Activated gamma-delta T cell treated with anti-CD3 and anti-CD28 coated beads, Interleukin-2, amount 50 U/mL, for 16 hours (primary cell): ENCODE data around the gene KRT1.

Experiments used
- DNase-seq: peaks from one replicate; pipeline ENCODE4 v3.0.0-alpha.2; 2020; ENCODE audit warnings: low read depth

Gene KRT1

DNA sequence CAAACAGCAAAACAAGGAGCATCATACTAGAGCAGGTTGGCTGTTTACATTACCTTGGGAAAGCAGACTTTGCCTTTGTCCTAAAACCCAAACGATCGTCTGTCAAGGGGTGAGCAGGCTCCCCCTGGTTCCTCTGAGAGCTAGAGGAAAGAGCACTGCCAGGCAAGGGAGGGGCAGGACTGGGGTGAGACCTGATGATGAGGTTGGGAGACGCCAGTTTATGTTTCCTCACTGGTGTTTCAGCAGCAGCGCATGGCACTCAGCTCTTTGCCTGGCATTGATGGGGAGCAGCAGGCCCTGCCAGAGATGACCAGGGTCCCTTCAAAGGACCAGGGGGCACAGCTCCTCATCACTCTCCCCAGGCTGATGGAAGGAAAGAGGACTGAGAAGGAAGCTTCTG is 20.3 kb downstream of the KRT1 start:
- DNase-seq = no peak

DNA sequence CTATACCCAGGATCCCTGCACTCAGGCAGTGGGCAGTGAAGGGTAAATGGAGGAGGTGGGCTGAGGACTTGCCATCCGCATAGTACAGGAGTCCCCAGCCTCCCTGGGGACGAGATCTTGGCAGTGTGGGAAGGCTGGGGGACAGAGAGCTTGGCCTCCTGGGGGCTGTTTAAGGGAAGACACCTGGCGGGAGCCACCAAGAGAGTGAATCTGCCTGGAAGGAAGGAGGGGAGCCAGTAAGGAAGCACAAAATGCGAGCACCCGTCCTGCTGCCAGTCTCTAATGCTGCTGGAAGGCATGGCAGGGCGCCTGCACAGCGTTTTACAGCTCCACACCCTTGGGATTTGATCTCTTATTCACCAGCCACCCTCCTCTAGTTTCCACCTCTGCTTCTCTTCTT is 20.8 kb downstream of the KRT1 start:
- no peak for DNase-seq

DNA sequence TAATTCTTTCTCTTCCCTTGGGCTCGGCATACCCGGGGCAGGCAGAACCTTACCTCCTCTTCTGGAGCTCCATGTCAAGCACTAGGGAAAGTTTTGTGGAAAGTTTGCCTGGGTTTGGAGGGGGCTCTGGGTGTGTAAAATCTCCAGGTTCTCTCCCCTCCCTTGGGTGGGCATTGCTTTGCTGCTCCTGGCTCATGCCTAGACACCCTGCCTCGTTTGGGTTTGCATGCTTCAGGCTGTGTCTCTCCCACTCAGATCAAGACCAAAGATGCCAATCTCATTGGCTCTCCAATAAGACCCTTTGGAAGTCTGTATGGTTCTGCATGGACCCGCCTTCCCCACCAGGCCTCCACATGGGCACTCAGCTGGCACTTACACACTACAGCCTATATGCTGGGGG is 22.0 kb downstream of the KRT1 start:
- no peak for DNase-seq

DNA sequence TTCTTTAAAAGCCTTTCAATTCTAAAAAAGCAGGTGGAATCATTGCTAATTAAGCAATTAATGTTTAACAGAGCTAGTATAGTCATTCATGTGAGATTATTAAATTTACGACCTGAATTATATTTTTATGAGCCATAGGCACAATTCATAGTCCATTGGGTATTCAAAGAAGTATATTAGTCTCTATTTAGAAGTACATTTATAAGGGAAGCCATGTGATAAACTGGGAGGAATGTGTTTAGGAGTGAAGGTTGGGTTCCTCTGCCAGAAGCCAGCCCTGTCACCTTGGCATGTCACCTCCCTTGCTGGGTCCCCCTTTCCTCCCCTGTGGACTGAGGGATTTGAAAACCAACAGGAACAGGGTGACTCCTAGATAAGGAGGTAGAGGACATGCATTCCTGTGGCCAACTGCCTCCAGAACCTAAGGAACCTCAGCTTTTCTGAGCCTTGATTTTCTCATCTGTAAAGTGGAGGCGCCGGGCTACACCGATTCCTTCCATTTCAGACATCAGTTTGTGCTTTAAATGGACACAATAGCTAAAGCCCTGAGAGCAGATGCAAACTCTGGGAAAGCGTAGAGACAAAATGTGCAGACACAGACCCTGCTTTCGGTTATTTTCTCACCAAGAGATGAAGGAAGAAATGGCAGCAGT is 22.8 kb downstream of the KRT1 start:
- DNase-seq = no peak

DNA sequence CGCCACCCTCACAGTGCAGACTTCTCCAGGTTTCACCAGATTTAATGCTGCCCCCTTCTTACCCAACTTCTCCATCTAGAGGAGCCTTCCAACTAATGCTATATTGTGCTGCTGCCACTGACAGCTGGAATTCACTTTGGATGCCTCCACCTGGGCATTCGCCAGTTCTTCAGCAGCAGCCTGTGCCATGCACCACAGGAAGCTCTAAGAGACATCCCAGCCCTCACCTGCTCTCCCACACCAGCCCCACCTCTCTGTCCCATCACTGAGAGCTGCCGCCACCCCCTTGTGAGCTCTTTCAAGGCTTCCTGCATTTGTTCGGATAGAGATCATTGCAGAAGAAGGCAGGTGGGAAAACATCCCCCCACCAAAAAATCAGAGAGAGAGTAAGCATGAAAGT is 23.6 kb downstream of the KRT1 start:
- no peak for DNase-seq

DNA sequence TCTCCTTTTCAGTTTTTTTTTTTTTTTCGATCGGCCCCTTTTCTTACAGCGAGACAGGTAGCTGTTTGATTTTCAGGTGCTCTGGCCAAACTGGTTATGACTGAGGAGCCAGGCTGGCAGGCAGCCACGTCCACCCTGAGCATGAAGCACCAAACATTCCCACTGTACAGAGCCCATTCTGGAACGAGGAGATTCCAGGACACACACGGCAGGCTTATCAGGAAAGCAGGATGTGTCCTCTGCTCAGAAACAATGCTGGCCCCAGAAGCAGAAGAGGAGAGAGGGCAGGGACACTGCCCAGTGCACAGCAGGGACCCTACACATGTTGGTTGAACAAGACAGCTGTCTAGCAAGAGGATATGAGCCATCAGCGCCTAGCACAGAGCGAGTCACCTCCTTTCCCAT is 24.5 kb downstream of the KRT1 start:
- no peak for DNase-seq

DNA sequence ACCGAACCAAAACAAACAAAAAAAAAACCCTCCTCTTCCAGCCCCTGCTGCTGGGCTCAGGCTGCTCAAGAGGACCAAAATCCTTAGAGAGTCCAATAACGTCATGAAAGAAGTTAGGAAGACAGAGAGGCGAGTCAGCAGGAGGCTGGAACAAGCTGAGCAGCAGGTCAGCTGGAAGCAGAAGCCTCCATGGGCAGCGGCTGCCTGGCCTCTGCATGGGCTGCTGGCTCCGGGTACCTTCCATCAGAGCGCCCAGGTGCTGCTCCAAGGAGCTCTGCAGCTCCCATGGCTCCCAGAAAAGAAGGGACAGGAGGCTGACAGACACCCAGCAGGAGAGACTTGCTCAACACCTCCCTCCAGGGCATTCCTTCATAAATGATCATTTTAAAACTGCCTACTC is 25.0 kb downstream of the KRT1 start:
- DNase-seq = no peak

DNA sequence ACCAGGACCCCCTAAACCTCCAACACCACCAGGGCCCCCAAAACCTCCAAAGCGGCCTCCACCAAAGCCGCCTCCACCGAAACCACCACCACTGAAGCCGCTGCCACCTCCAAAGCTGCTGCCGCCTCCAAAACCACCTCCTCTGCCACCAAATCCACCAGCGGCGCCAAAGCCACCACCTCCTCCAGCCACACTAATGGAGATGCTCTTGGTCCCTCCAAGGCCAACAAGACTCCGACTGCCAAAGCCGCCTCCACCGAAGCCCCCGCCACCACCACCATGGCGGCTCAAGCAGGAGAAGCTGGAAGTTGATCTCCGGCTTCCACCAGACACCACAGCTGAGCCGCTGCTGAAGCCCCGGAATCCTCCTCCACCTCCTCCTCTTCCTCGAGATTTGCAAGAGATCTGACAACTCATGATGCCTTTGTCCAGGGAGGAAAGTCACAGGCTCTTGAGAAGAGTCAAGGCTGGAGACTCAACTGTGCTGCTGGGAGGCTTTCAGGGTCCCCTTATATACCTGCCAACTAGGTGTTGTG is 28.4 kb downstream of the KRT1 start, which contains the start of gene KRT2:
TSS of gene KRT2 (minus strand) at position 486 of the 536 bp plus-strand sequence. CDS start at position 417, 69 bp downstream.
- no peak for DNase-seq

DNA sequence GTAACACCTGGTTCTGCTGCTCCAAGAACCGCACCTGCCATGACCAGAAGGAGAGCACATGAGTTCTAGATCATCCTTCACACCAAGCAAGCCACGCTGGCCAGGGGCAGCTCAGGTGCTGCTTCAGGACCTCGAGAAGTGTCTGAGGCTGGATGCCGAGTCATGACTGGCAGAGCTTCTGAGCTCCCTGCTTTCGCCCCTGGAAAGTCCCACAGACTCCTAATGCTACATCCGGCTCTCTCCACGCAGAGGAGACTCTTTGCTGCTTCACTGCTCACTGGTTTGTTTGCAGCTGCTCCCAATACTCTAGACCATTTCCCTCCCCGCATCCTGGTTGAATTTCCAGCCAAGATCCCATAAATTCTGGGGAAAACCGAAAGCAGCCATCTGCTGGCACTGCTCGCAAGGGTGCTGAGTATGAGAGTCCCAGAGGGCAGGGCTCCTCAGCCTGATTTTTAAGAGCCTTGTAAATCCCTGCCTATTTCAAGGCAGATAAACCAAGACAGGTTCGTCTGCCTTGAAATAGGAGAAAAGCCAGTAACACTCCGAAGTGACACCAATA is 29.6 kb downstream of the KRT1 start:
- no peak for DNase-seq

DNA sequence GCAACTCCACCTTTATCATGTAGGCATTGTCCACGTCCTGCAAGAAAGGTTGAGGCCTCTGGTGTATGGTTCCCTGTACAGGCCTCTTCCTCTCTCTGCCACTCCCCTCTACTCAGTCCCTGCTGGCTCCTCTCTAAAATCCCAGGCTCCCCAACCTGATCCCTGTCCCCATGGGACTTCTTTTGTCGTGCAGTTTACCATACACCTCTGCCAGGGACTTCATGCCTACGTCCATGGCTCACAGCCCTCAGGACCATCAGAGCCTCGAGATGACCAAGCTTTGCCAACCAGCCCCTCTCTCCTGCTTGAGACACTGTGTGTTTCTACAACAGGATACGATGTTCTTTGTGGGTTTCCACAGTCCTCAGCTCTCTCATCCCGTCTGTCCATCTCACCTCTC is 31.1 kb downstream of the KRT1 start:
- DNase-seq = no peak

DNA sequence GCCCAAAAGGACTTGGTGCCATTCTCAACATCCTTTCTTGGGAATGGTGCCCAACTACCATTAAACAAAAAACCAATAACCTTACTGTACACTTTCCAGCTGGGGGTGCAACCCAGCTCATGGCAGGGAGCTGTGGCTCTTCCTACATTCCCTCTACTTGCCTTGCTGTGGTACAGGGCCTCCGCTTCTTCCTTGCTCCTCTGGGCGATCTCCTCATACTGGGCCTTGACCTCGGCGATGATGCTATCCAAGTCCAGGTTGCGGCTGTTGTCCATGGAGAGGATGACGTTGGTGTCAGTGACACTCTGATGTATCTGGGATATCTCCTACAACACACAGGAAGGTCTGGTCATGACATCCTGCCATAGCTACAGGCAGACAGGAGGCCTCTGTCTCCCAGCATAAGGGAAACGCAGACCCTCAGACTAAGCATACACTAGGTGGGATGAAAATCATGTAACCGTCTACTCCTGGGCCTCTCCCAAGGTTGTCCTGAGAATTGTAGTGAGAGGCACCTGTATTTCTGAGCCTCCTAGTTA is 32.1 kb downstream of the KRT1 start:
- DNase-seq = no peak

DNA sequence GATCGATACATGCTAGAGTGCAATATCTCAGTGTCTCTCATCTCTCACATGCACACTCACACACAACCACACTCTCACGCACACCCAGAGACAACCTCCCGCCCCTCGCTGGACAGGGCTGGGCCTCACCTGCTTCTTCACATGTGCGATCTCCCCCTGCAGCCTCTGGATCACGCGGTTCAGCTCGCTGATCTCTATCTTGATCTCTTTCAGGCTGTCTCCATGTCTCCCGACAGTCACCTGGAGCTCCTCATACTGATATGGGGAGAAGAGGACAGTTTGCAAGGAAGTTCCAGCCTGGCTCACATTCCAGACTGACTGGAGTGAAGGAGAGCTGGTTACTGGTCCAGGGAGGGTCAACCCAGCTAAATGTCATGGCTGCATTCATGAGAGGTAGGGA is 32.6 kb downstream of the KRT1 start:
- no peak for DNase-seq

DNA sequence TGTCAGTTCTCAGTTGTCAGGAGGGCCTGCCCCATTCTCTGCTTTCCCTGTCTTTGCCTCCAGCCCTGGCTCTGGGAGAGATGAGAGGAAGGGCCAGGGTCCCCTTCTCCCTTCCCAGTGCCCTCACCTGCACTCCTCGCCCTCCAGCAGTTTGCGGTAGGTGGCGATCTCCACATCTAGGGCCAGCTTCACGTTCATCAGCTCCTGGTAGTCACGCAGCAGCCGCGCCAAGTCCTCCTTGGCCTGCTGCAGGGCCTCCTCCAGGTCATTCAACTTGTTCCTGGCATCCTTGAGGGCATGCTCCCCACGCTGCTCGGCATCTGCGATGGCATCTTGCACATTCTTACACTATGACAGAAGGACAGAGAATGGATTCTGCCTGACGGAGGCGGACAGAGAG is 33.6 kb downstream of the KRT1 start:
- no peak for DNase-seq

DNA sequence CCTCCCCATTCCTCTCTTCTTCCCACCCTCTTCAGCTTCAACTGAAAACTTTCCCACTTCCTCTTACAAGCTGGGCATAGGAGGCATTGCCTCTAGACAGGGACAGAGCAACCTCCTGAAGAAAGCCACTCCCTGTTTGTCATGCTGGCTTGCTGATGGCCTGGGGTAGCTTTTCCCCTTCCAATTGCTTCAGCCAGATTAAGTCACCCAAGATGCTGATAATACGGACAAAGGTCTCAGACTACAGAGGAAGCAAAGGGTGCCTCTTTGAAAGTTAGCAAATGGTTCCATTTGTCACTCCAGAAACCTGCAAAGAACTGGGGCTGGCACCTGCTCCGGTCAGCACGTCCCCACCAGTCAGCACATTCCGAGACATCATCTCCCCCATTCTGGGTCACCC is 34.2 kb downstream of the KRT1 start:
- DNase-seq = no peak

DNA sequence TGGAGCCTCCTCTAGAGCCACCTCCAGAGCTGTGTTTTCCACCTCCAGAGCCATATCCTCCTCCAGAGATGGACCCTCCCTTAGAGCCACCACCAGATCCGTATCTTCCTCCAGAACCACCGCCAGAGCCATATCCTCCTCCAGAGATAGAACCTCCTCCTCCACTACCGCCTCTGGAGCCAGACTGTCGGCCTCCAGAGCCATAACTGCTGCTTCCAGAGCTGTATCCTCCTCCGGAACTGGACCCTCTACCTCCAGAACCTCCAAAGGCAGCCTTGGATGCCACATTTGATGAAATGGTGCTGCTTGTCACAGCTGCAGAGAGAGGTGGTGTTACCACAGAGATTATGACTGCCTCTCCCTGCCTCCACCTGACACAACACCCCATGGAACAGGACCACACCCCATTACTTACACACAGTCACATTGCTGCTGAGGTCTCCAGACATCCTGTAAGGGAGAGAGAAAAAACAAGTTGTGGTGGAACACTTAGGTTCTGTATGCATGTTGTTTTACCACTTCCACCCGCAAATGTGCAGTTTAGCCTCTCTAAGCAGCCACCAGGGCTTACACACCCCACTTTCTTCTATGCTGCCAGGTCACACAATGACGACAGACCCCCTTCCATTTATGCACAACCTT is 35.0 kb downstream of the KRT1 start:
- DNase-seq = no peak

DNA sequence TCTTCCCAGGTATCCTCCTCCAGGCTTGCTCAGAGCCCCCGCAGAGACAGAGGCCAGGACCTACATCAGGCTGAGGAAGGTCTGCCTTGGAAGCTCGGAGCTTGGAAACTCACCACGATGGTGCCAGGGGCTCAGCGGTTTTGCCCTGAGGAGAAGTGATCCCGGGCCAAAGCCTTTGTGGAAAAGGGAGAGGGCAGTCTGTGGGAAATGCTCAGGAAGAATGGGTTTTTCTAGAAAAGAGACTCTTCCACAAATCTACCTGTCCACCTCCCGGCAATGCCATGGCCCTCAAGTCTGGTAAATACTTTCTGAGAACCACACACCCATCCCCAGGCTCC is 36.2 kb downstream of the KRT1 start:
- DNase-seq = no peak

DNA sequence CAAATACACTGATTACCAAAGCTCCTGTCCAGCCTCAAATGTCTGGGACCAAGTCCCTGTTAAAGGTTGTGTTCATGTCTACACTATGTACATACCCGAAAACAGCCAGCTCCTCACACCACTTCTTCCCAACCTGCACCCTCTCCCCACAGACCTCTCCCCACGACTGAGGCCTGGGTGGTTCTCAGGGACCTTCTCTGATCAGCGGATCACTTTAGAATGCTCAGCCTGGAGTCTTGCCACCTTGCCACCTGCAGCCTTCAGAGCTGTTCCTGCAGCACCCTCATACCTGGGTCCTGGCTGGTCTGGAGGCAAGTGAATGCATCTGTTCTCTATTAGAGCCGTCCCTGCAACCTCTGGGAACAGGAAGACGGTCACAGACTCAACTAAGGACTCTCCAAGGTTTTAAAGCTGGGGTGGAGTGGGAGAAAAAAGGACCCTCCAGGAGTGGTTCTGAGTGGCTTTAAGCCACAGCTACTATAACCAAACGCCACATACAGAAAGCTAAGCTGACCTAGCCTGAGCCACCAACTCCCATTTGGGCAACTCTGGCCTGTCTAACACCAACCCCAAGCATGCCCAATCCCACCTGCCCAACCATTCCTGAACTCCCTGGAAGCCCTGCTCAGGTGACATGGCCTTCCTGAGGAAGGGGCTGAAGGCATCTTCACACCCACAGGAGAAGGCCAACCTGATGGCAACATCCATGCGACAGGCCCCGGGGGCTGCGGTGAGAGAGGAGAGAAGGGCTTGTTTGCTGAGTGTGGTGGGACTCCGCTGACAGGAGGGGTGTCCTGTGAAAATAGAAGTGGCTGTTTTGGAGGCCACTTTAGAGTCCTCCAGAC is 36.8 kb downstream of the KRT1 start:
- DNase-seq = no peak

DNA sequence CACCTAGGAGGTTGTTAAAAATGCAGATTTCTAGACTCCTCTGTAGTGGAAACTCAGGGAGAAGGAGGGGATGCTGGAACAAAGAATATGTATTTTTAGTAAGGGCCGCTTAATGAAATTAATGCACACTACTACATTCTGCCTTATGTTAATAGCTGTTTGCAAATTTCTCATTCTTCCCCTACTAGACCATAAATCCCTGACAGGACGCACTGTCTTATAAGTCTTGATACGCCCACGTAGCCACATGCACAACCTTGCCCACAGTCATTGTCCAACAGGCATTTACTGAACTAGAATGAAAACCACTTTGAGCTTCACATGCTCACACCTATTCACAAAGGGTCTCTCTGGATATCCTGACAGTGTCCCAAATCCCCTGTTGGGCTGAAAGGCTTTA is 38.7 kb downstream of the KRT1 start:
- DNase-seq = no peak

DNA sequence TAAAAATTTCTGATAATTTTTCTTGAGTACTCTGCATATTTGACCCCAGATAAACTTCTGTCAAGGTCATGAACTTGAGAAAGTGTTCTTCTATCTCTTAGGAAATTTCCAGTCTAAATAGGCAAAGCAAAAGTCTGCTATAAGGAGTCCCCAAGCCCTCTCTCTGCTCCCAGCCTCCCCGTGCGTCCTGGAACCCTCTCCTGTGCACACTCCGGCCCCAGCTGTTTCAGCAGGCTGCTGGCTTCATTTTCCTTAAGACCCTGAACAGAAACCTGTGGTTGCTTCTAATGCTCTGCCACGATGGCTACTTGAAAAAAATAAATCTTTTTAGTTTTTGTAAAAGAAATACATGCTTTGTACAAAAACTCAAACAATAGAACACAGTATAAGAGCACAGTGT is 42.9 kb downstream of the KRT1 start:
- no peak for DNase-seq

DNA sequence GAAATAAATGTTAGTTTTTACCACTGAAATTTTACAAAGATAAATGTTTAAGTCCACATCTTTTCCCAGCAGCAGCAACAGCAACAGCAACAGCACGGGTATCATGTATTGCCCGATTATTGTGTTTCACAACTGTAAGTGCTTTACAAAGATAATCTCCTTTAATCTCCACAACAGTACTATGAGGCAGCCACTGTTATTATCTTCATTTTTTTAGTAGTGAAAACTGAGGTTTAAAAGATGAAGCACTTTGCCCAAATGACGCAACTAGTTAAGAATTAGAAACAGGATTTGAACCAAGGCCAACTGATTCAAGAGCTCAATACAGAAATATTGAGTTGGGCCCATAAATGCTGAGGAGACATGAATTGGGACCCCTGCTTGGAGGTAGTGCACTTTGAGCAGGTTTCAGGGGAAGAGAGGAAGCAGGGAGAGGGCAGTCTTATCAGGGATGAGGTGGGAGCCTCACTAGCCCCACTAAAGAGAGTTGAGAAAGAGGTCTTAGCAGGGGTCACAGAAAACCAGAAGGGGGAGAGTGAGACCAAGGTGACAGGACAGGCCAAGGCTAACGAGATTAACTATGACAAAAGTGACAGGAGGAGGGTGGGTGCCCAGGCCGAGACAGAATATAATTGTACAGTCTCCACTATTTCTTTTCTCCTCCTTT is 43.5 kb downstream of the KRT1 start:
- no peak for DNase-seq

DNA sequence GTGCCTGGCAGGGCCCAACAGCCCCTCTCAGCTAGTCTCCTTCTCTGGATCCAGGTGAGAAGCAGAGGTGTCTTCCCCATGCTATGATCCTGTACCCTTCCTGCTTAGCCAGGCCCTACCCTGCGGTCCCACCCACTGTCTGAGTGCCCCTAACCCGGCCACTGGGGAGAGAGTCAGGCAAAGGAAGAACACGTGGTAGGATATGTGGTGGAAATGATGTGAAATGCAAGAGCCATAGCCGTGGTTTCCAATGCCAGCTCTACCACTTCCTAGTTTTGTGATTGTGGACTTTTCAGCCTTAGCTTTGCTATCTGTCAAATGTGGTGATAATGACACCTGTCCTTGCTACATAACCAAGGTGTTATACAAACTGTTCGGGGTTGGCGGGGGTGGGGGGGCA is 44.0 kb downstream of the KRT1 start:
- DNase-seq = no peak
